ENCODE measurements around the gene ITGA3.

- TF ChIP-seq JUNB (IDR thresholded peaks at IDR 0.05): no peak
- no peak for TF ChIP-seq EP300 (IDR thresholded peaks at IDR 0.05)
- TF ChIP-seq CTCF (IDR thresholded peaks at IDR 0.05): no peak
- no peak for TF ChIP-seq CBX2 (IDR thresholded peaks at IDR 0.05; ENCODE audit: borderline replicate concordance, low read depth)
- TF ChIP-seq, protein P1, sequence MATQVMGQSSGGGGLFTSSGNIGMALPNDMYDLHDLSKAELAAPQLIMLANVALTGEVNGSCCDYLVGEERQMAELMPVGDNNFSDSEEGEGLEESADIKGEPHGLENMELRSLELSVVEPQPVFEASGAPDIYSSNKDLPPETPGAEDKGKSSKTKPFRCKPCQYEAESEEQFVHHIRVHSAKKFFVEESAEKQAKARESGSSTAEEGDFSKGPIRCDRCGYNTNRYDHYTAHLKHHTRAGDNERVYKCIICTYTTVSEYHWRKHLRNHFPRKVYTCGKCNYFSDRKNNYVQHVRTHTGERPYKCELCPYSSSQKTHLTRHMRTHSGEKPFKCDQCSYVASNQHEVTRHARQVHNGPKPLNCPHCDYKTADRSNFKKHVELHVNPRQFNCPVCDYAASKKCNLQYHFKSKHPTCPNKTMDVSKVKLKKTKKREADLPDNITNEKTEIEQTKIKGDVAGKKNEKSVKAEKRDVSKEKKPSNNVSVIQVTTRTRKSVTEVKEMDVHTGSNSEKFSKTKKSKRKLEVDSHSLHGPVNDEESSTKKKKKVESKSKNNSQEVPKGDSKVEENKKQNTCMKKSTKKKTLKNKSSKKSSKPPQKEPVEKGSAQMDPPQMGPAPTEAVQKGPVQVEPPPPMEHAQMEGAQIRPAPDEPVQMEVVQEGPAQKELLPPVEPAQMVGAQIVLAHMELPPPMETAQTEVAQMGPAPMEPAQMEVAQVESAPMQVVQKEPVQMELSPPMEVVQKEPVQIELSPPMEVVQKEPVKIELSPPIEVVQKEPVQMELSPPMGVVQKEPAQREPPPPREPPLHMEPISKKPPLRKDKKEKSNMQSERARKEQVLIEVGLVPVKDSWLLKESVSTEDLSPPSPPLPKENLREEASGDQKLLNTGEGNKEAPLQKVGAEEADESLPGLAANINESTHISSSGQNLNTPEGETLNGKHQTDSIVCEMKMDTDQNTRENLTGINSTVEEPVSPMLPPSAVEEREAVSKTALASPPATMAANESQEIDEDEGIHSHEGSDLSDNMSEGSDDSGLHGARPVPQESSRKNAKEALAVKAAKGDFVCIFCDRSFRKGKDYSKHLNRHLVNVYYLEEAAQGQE (IDR thresholded peaks at IDR 0.05): no peak
- TF ChIP-seq POLR2A (IDR thresholded peaks at IDR 0.05; ENCODE audit: low read length): no peak
Measured at GRCh38 chr17:50058296-50058953, 2.5 kb downstream of the ITGA3 start.

Measured in A549 (cell line).